Erythroblast (primary cell): Measurements from ENCODE around the gene NHLRC4.
A peak's percentile ranks its signal among the peaks of the same experiment; 100 is the strongest.

Experiments used
- DNase-seq, 2 experiments: peaks; one replicate each; lab custom pipeline; 2025; lab: John Stamatoyannopoulos, UW
- GATA1 ChIP-seq: IDR thresholded peaks from 2 replicates; pipeline ENCODE4 v1.6.1; 2011; ENCODE audit warnings: low read depth, mild to moderate bottlenecking, control low read depth, low read length, moderate library complexity
- POLR2A ChIP-seq: IDR thresholded peaks from 2 replicates; pipeline ENCODE4 v1.6.1; 2011; ENCODE audit warnings: mild to moderate bottlenecking, low read length

NHLRC4 gene

GRCh38 chr16:572865-573650, 6.3 kb downstream of the NHLRC4 start:
- DNase-seq = no peak
- TF ChIP-seq POLR2A (peak; percentile 26), GATA1 (no peak)

- no peak for TF ChIP-seq GATA1
- no peak for TF ChIP-seq POLR2A
- no peak for DNase-seq
Observed at GRCh38 chr16:574021-574760, 7.4 kb downstream of the NHLRC4 start.

GRCh38 chr16:575354-576196, 8.8 kb downstream of the NHLRC4 start:
- TF ChIP-seq GATA1 (no peak), POLR2A (no peak)
- DNase-seq = no peak

- no peak for TF ChIP-seq GATA1
- TF ChIP-seq POLR2A = no peak
- no peak for DNase-seq
Observed at GRCh38 chr16:576197-576822, 9.5 kb downstream of the NHLRC4 start.

- TF ChIP-seq POLR2A (no peak), GATA1 (no peak)
- no peak for DNase-seq
Observed at GRCh38 chr16:576823-577201, 10.0 kb downstream of the NHLRC4 start.

GRCh38 chr16:577796-578195, 11.0 kb downstream of the NHLRC4 start:
- DNase-seq = no peak
- TF ChIP-seq POLR2A (no peak), GATA1 (no peak)

- no peak for DNase-seq
- TF ChIP-seq POLR2A (no peak), GATA1 (no peak)
Observed at GRCh38 chr16:578232-578869, 11.5 kb downstream of the NHLRC4 start.

- DNase-seq = peak; percentile 91 to 92
- TF ChIP-seq POLR2A (peak; percentile 6), GATA1 (no peak)
Observed at GRCh38 chr16:578870-579405, 12.1 kb downstream of the NHLRC4 start.

- TF ChIP-seq GATA1 (no peak), POLR2A (no peak)
Observed at GRCh38 chr16:580141-580945, 13.5 kb downstream of the NHLRC4 start.

GRCh38 chr16:580946-581498, 14.2 kb downstream of the NHLRC4 start:
- no peak for DNase-seq
- TF ChIP-seq GATA1 = no peak
- no peak for TF ChIP-seq POLR2A

More at GRCh38 chr16:580141-580945, 13.5 kb downstream of the NHLRC4 start:
- no peak for DNase-seq

- TF ChIP-seq POLR2A (no peak), GATA1 (no peak)
- no peak for DNase-seq
Observed at GRCh38 chr16:582218-582613, 15.4 kb downstream of the NHLRC4 start.

- DNase-seq = no peak
Observed at GRCh38 chr16:582614-583331, 16.0 kb downstream of the NHLRC4 start.

More at GRCh38 chr16:582614-583331, 16.0 kb downstream of the NHLRC4 start:
- no peak for TF ChIP-seq GATA1
- TF ChIP-seq POLR2A = no peak
